Smooth muscle cell (in vitro differentiated cells): ENCODE measurements around the gene ALPL. TPM values are rescaled to one million over a fixed set of nuclear protein-coding genes. Genes with fewer than 3 reads are reported as not detected.
A peak's percentile ranks its signal among the peaks of the same experiment; 100 is the strongest.

ENCODE experiments used
- DNase-seq: peaks from one replicate; lab custom pipeline; 2025; ENCODE audit not compliant: unreplicated experiment; lab: John Stamatoyannopoulos, UW
- H2AFZ ChIP-seq: fragments of 200-600 bp; sonication (generic); 2 replicates; pipeline ENCODE4 v1.6.0; 2016; ENCODE audit warnings: antibody characterized with exemption, low read depth, mild to moderate bottlenecking
- H3F3A ChIP-seq: fragments of 200-600 bp; sonication (generic); 2 replicates; pipeline ENCODE4 v1.6.0; 2017; ENCODE audit warnings: antibody characterized with exemption, low read depth
- H3K27ac ChIP-seq: fragments of 200-600 bp; sonication (generic); 2 replicates; pipeline ENCODE4 v1.5.1; 2016; ENCODE audit warnings: low read depth, mild to moderate bottlenecking
- H3K27me3 ChIP-seq: fragments of 200-600 bp; sonication (generic); 2 replicates; pipeline ENCODE4 v1.6.1; 2016; ENCODE audit warnings: low read depth, mild to moderate bottlenecking
- H3K36me3 ChIP-seq: fragments of 200-600 bp; sonication (generic); 2 replicates; pipeline ENCODE4 v1.5.1; 2016; ENCODE audit warnings: low read depth
- H3K4me1 ChIP-seq: fragments of 200-600 bp; sonication (generic); 2 replicates; pipeline ENCODE4 v1.5.1; 2016; ENCODE audit warnings: low read depth
- H3K4me2 ChIP-seq: fragments of 200-600 bp; sonication (generic); 2 replicates; pipeline ENCODE4 v1.6.0; 2016; ENCODE audit warnings: mild to moderate bottlenecking
- H3K4me3 ChIP-seq: fragments of 200-600 bp; sonication (generic); 2 replicates; pipeline ENCODE4 v1.5.1; 2016; ENCODE audit warnings: mild to moderate bottlenecking
- H3K79me2 ChIP-seq: fragments of 200-600 bp; sonication (generic); 2 replicates; pipeline ENCODE4 v1.6.0; 2016; ENCODE audit warnings: low read depth, mild to moderate bottlenecking
- H3K9ac ChIP-seq: fragments of 200-600 bp; sonication (generic); 2 replicates; pipeline ENCODE4 v1.6.0; 2016; ENCODE audit warnings: low read depth
- H3K9me3 ChIP-seq: fragments of 200-600 bp; sonication (generic); replicated peaks from 2 replicates; pipeline ENCODE4 v1.5.1; 2016; ENCODE audit warnings: low read depth
- H4K20me1 ChIP-seq: fragments of 200-600 bp; sonication (generic); 2 replicates; pipeline ENCODE4 v1.6.0; 2016; ENCODE audit warnings: low read depth
- CTCF ChIP-seq: fragments of 200-600 bp; sonication (generic); IDR thresholded peaks from 2 replicates; pipeline ENCODE4 v1.5.1; 2017; ENCODE audit warnings: borderline replicate concordance, mild to moderate bottlenecking, antibody characterized with exemption; ENCODE audit not compliant: insufficient read depth, poor library complexity, severe bottlenecking
- WGBS: methylation state at CpG from one replicate; pipeline ENCODE4 v1.1.7; 2016; ENCODE audit warnings: low lambda C conversion rate; 5-methylcytosine and 5-hydroxymethylcytosine counted together
- polyA plus RNA-seq: library from polyadenylated mRNA; unstranded; fragments of >200 nt; fragmentation: Nextera tagmentation; extraction: Ambion mirVana; gene quantifications from 2 replicates; pipeline ENCODE4 v1.2.1, GENCODE V29; 2016
- total RNA-seq: library from RNA; depleted of rRNA; stranded (reverse); fragments of >200 nt; gene quantifications from 2 replicates; pipeline ENCODE4 v1.2.3, GENCODE V29; 2014

The ALPL gene
- total and polyA plus RNA-seq, 2 experiments from 2014 or later: 4.6 to 8.3 TPM

- Histone ChIP-seq H3K4me2 (peak overlapping the region; percentile 93), H3K27ac (no peak overlapping the region), H3K4me1 (peaks cover 19% of the 10 kb centered on the region), H2AFZ (peak overlapping the region; percentile 90), H3F3A (peaks cover 15% of the 10 kb centered on the region), H4K20me1 (no peaks in the 10 kb centered on the region), H3K9ac (no peak overlapping the region), H3K9me3 (no peaks in the 10 kb centered on the region), H3K79me2 (no peaks in the 10 kb centered on the region), H3K36me3 (no peaks in the 10 kb centered on the region), H3K4me3 (peak overlapping the region; percentile 44), H3K27me3 (peaks cover 20% of the 10 kb centered on the region)
- WGBS: 16% methylated on average over 23 of the region's 45 CpGs
- TF ChIP-seq CTCF: peak; percentile 51
- peak; percentile 31 for DNase-seq
Observed at GRCh38 chr1:21508580-21509350, 458 bp upstream of the ALPL start.

- 43% methylated on average over 12 of the region's 12 CpGs for WGBS
- no peak overlapping the region for H3K4me2 ChIP-seq
Observed at GRCh38 chr1:21510113-21510493, 880 bp downstream of the ALPL start.

GRCh38 chr1:21510885-21511578, 1.8 kb downstream of the ALPL start:
- no peak overlapping the region for H3K27ac ChIP-seq

More at GRCh38 chr1:21510113-21510493, 880 bp downstream of the ALPL start:
- peaks cover 19% of the 10 kb centered on the region for H3K4me1 ChIP-seq
- no peak for DNase-seq
- no peak overlapping the region for H3K27ac ChIP-seq
- H3K4me3 ChIP-seq: no peak overlapping the region
- H3K9ac ChIP-seq: no peak overlapping the region
- H3F3A ChIP-seq: peaks cover 15% of the 10 kb centered on the region
- H2AFZ ChIP-seq: no peak overlapping the region
- TF ChIP-seq CTCF: no peak
- no peaks in the 10 kb centered on the region for H3K9me3 ChIP-seq
- peaks cover 20% of the 10 kb centered on the region for H3K27me3 ChIP-seq
- H3K79me2 ChIP-seq: no peaks in the 10 kb centered on the region
- no peaks in the 10 kb centered on the region for H4K20me1 ChIP-seq
- H3K36me3 ChIP-seq: no peaks in the 10 kb centered on the region

More at GRCh38 chr1:21510885-21511578, 1.8 kb downstream of the ALPL start:
- H3K4me2 ChIP-seq: no peak overlapping the region
- peaks cover 20% of the 10 kb centered on the region for H3K27me3 ChIP-seq
- no peak overlapping the region for H3K4me3 ChIP-seq
- H4K20me1 ChIP-seq: no peaks in the 10 kb centered on the region
- no peaks in the 10 kb centered on the region for H3K36me3 ChIP-seq
- H2AFZ ChIP-seq: no peak overlapping the region
- no peak for DNase-seq
- no peaks in the 10 kb centered on the region for H3K9me3 ChIP-seq
- H3K4me1 ChIP-seq: peaks cover 19% of the 10 kb centered on the region
- no peak for TF ChIP-seq CTCF
- WGBS: 89% methylated on average over 9 of the region's 9 CpGs
- H3K9ac ChIP-seq: no peak overlapping the region
- no peaks in the 10 kb centered on the region for H3K79me2 ChIP-seq
- H3F3A ChIP-seq: peaks cover 15% of the 10 kb centered on the region
